Measurements from ENCODE around the gene TBCCD1. TPM values are rescaled to one million over a fixed set of nuclear protein-coding genes. Genes with fewer than 3 reads are reported as not detected.

TBCCD1 gene
- polyA plus RNA-seq, 3 donors from 2014 or later, result 18.8 to 32.4 (median 21.6) TPM

- peaks cover 7 to 12% of the 10 kb centered on the region in 2 donors for H3K4me1 Mint-ChIP-seq
- peaks cover 10 to 39% (median 29%) of the 10 kb centered on the region in 3 donors for H3K36me3 Mint-ChIP-seq
- peaks cover 0 to 3% (median 0%) of the 10 kb centered on the region in 3 donors for H3K27me3 Mint-ChIP-seq (ENCODE audit: low read depth in 3 of 3)
- H3K9me3 Mint-ChIP-seq, result no peaks in the 10 kb centered on the region
- no peak overlapping the region for H3K27ac Mint-ChIP-seq
- no peak overlapping the region for H3K4me3 Mint-ChIP-seq
- no peak for DNase-seq
Measured at GRCh38 chr3:186530415-186530814, 36.7 kb downstream of the TBCCD1 start.

GRCh38 chr3:186529201-186529999, 37.7 kb downstream of the TBCCD1 start:
- peaks cover 6 to 10% of the 10 kb centered on the region in 2 donors for H3K4me1 Mint-ChIP-seq
- H3K36me3 Mint-ChIP-seq, result peaks cover 10 to 37% (median 32%) of the 10 kb centered on the region in 3 donors
- H3K27ac Mint-ChIP-seq, result peak overlapping the region in 1 of 6 donors; percentile 23
- H3K27me3 Mint-ChIP-seq (ENCODE audit: low read depth in 3 of 3), result peaks cover 0 to 3% (median 2%) of the 10 kb centered on the region in 3 donors
- DNase-seq, result no peak
- H3K9me3 Mint-ChIP-seq, result no peaks in the 10 kb centered on the region
- H3K4me3 Mint-ChIP-seq, result no peak overlapping the region

- peaks cover 9 to 36% (median 29%) of the 10 kb centered on the region in 3 donors for H3K36me3 Mint-ChIP-seq
- no peak for DNase-seq
- no peak overlapping the region for H3K27ac Mint-ChIP-seq
- H3K9me3 Mint-ChIP-seq, result no peaks in the 10 kb centered on the region
- peaks cover 0 to 2% (median 0%) of the 10 kb centered on the region in 3 donors for H3K27me3 Mint-ChIP-seq (ENCODE audit: low read depth in 3 of 3)
- H3K4me3 Mint-ChIP-seq, result no peak overlapping the region
- no peaks in the 10 kb centered on the region for H3K4me1 Mint-ChIP-seq
Measured at GRCh38 chr3:186526256-186526606, 40.9 kb downstream of the TBCCD1 start.

- no peak overlapping the region for H3K4me3 Mint-ChIP-seq
- H3K27ac Mint-ChIP-seq, result peak overlapping the region in 1 of 6 donors; percentile 20
- H3K4me1 Mint-ChIP-seq, result peaks cover 5 to 6% of the 10 kb centered on the region in 2 donors
- H3K36me3 Mint-ChIP-seq, result peaks cover 9 to 37% (median 29%) of the 10 kb centered on the region in 3 donors
- H3K9me3 Mint-ChIP-seq, result no peaks in the 10 kb centered on the region
- DNase-seq, result no peak
- peaks cover 0 to 4% (median 0%) of the 10 kb centered on the region in 3 donors for H3K27me3 Mint-ChIP-seq (ENCODE audit: low read depth in 3 of 3)
Measured at GRCh38 chr3:186525369-186526255, 41.5 kb downstream of the TBCCD1 start.

- Mint-ChIP-seq H3K27me3 (ENCODE audit: low read depth in 3 of 3) (peaks cover 0 to 4% (median 0%) of the 10 kb centered on the region in 3 donors), H3K4me1 (peaks cover 12 to 14% of the 10 kb centered on the region in 2 donors), H3K9me3 (no peaks in the 10 kb centered on the region), H3K4me3 (no peak overlapping the region), H3K27ac (no peak overlapping the region), H3K36me3 (peaks cover 9 to 32% (median 29%) of the 10 kb centered on the region in 3 donors)
- DNase-seq, result no peak
Measured at GRCh38 chr3:186524616-186525015, 42.5 kb downstream of the TBCCD1 start.

- no peak overlapping the region for H3K4me3 Mint-ChIP-seq
- no peak overlapping the region for H3K27ac Mint-ChIP-seq
- peaks cover 9 to 25% (median 23%) of the 10 kb centered on the region in 3 donors for H3K36me3 Mint-ChIP-seq
- peaks cover 0 to 4% (median 0%) of the 10 kb centered on the region in 3 donors for H3K27me3 Mint-ChIP-seq (ENCODE audit: low read depth in 3 of 3)
- DNase-seq, result no peak
- peaks cover 24 to 26% of the 10 kb centered on the region in 2 donors for H3K4me1 Mint-ChIP-seq
- H3K9me3 Mint-ChIP-seq, result no peaks in the 10 kb centered on the region
Measured at GRCh38 chr3:186523434-186523833, 43.7 kb downstream of the TBCCD1 start.

- no peak for DNase-seq
- H3K36me3 Mint-ChIP-seq, result peaks cover 9 to 23% (median 21%) of the 10 kb centered on the region in 3 donors
- H3K27me3 Mint-ChIP-seq (ENCODE audit: low read depth in 3 of 3), result peaks cover 0 to 4% (median 0%) of the 10 kb centered on the region in 3 donors
- H3K9me3 Mint-ChIP-seq, result no peaks in the 10 kb centered on the region
- H3K27ac Mint-ChIP-seq, result peak overlapping the region in 1 of 6 donors; percentile 54
- no peak overlapping the region for H3K4me3 Mint-ChIP-seq
- H3K4me1 Mint-ChIP-seq, result peaks cover 25 to 27% of the 10 kb centered on the region in 2 donors
Measured at GRCh38 chr3:186523022-186523421, 44.1 kb downstream of the TBCCD1 start.

- Mint-ChIP-seq H3K4me1 (peaks cover 31% of the 10 kb centered on the region in 2 donors), H3K27ac (peak overlapping the region in 5 of 6 donors; percentile 3 to 48 (median 34)), H3K27me3 (ENCODE audit: low read depth in 3 of 3) (peaks cover 0 to 4% (median 0%) of the 10 kb centered on the region in 3 donors), H3K36me3 (peaks cover 5 to 16% (median 13%) of the 10 kb centered on the region in 3 donors), H3K4me3 (no peak overlapping the region), H3K9me3 (no peaks in the 10 kb centered on the region)
- DNase-seq, result no peak
Measured at GRCh38 chr3:186520957-186521842, 45.9 kb downstream of the TBCCD1 start.

GRCh38 chr3:186520431-186520830, 46.7 kb downstream of the TBCCD1 start:
- H3K4me3 Mint-ChIP-seq, result peak overlapping the region in 1 of 5 donors; percentile 52
- peaks cover 38 to 39% of the 10 kb centered on the region in 2 donors for H3K4me1 Mint-ChIP-seq
- H3K27ac Mint-ChIP-seq, result peak overlapping the region in 4 of 6 donors; percentile 32 to 71 (median 52)
- H3K36me3 Mint-ChIP-seq, result peaks cover 5 to 12% (median 8%) of the 10 kb centered on the region in 3 donors
- no peak for DNase-seq
- H3K9me3 Mint-ChIP-seq, result no peaks in the 10 kb centered on the region
- H3K27me3 Mint-ChIP-seq (ENCODE audit: low read depth in 3 of 3), result peaks cover 0 to 4% (median 0%) of the 10 kb centered on the region in 3 donors

GRCh38 chr3:186519021-186519658, 48.0 kb downstream of the TBCCD1 start:
- peaks cover 50 to 51% of the 10 kb centered on the region in 2 donors for H3K4me1 Mint-ChIP-seq

GRCh38 chr3:186517218-186517617, 49.9 kb downstream of the TBCCD1 start:
- H3K27ac Mint-ChIP-seq, result peak overlapping the region in 3 of 6 donors; percentile 8 to 72 (median 51)
- H3K27me3 Mint-ChIP-seq (ENCODE audit: low read depth in 3 of 3), result peaks cover 0 to 8% (median 2%) of the 10 kb centered on the region in 3 donors
- peaks cover 0 to 4% (median 0%) of the 10 kb centered on the region in 3 donors for H3K36me3 Mint-ChIP-seq
- no peak overlapping the region for H3K4me3 Mint-ChIP-seq
- peaks cover 50 to 51% of the 10 kb centered on the region in 2 donors for H3K4me1 Mint-ChIP-seq
- H3K9me3 Mint-ChIP-seq, result no peaks in the 10 kb centered on the region
- DNase-seq, result no peak

More at GRCh38 chr3:186519021-186519658, 48.0 kb downstream of the TBCCD1 start:
- H3K4me3 Mint-ChIP-seq, result peak overlapping the region; percentile 52 to 71 (median 61)
- H3K27ac Mint-ChIP-seq, result peak overlapping the region; percentile 13 to 89 (median 79)
- peak; percentile 66 to 78 (median 71) for DNase-seq
- H3K27me3 Mint-ChIP-seq (ENCODE audit: low read depth in 3 of 3), result peaks cover 0 to 6% (median 2%) of the 10 kb centered on the region in 3 donors
- H3K36me3 Mint-ChIP-seq, result peaks cover 4 to 9% (median 5%) of the 10 kb centered on the region in 3 donors
- H3K9me3 Mint-ChIP-seq, result no peaks in the 10 kb centered on the region

- no peak for DNase-seq
- Mint-ChIP-seq H3K27ac (peak overlapping the region in 3 of 6 donors; percentile 42 to 79 (median 57)), H3K4me1 (peaks cover 50 to 51% of the 10 kb centered on the region in 2 donors), H3K36me3 (peaks cover 0 to 4% (median 0%) of the 10 kb centered on the region in 3 donors), H3K9me3 (no peaks in the 10 kb centered on the region), H3K27me3 (ENCODE audit: low read depth in 3 of 3) (peaks cover 0 to 8% (median 3%) of the 10 kb centered on the region in 3 donors), H3K4me3 (no peak overlapping the region)
Measured at GRCh38 chr3:186516646-186517045, 50.5 kb downstream of the TBCCD1 start.

Data from immature natural killer cell (primary cell).